ENCODE measurements around the gene GLP1R. TPM values are rescaled to one million over a fixed set of nuclear protein-coding genes. Genes with fewer than 3 reads are reported as not detected.

The GLP1R gene
- total RNA-seq, 1 experiment from 2014 or later, result 0.85 TPM

DNA sequence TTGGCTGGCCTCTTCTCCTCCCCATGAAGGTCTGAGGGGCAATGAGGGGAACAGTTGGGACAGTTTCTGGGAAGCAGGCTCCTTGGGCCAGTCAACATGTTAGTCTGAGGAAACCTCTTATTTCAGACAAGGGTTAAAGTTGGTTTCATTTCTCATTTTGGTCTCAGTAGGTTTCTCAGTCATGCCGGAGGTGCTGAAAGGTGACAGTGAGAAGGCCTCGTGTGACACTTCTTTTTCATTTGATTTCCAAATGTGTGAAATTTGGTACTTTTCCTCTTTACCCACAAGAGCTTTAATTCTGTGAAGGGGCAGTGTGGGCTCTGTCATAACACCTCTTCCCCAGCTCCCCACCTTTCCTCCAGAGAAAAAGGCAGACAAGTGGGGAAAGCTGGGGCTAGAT is 7.5 kb upstream of the GLP1R start:
- Histone ChIP-seq H3K27me3 (ENCODE audit: insufficient read depth, low read length) (no peaks in the 10 kb centered on the region; the same call in 1 of the 2 replicates), H3K23ac (ENCODE audit: insufficient read length, low read depth, low read length) (no peak overlapping the region), H3K9ac (ENCODE audit: extremely low read depth, insufficient read length, low read length) (no peak overlapping the region), H2AFZ (ENCODE audit: low read length) (no peak overlapping the region), H3K4ac (ENCODE audit: low read depth, low read length) (no peak overlapping the region), H2AK5ac (ENCODE audit: insufficient read length, low read length) (no peak overlapping the region), H4K5ac (ENCODE audit: insufficient read length, low read depth, low read length) (no peak overlapping the region), H3K23me2 (ENCODE audit: insufficient read length, low read depth, low read length, poor library complexity, severe bottlenecking) (no peaks in the 10 kb centered on the region), H2BK20ac (ENCODE audit: low read depth, low read length, poor library complexity, severe bottlenecking) (no peak overlapping the region), H3K27ac (ENCODE audit: insufficient read length, low read depth, low read length) (no peak overlapping the region), H3K56ac (ENCODE audit: insufficient read length, low read depth, low read length) (no peak overlapping the region), H2BK12ac (ENCODE audit: insufficient read length, low read depth, low read length) (no peak overlapping the region), H3K14ac (ENCODE audit: insufficient read depth, low read length) (no peak overlapping the region), H3K9me3 (ENCODE audit: control insufficient read depth, low read depth, low read length) (no peaks in the 10 kb centered on the region), H2BK15ac (ENCODE audit: low read depth, low read length) (no peak overlapping the region), H3K18ac (ENCODE audit: insufficient read length, low read depth, low read length) (no peak overlapping the region), H2BK120ac (ENCODE audit: low read depth, low read length, poor library complexity, severe bottlenecking) (no peak overlapping the region), H4K20me1 (ENCODE audit: control insufficient read depth, insufficient read depth, insufficient read length) (no peaks in the 10 kb centered on the region), H4K8ac (replicated peaks; ENCODE audit: insufficient read length, low read depth, low read length) (no peak overlapping the region), H2BK5ac (ENCODE audit: insufficient read length, low read length) (no peak overlapping the region), H4K91ac (ENCODE audit: insufficient read length, low read depth, low read length) (no peak overlapping the region), H3K79me2 (ENCODE audit: insufficient read depth, low read length) (no peaks in the 10 kb centered on the region), H3K4me2 (ENCODE audit: insufficient read depth, insufficient read length, low read length) (no peak overlapping the region), H3K4me1 (ENCODE audit: insufficient read depth, low read length) (no peaks in the 10 kb centered on the region), H3T11ph (ENCODE audit: low read length) (no peak overlapping the region), H3K79me1 (ENCODE audit: insufficient read depth, low read depth, low read length, poor library complexity, severe bottlenecking) (no peaks in the 10 kb centered on the region)
- Mint-ChIP-seq H3K4me1 (peaks cover 10 to 13% of the 10 kb centered on the region in 2 experiments), H3K4me3 (no peak overlapping the region), H3K27me3 (ENCODE audit: low read depth) (peaks cover 69% of the 10 kb centered on the region), H3K9me3 (no peaks in the 10 kb centered on the region), H3K27ac (no peak overlapping the region), H3K36me3 (ENCODE audit: insufficient read depth in 1 of 3, low read depth in 3 of 3) (no peaks in the 10 kb centered on the region)
- WGBS (ENCODE audit: extremely low coverage, insufficient read length, low lambda C conversion rate), result no CpG with 5 or more reads among the region's 2 CpGs
- no peak for DNase-seq
- TF ChIP-seq, protein P1, sequence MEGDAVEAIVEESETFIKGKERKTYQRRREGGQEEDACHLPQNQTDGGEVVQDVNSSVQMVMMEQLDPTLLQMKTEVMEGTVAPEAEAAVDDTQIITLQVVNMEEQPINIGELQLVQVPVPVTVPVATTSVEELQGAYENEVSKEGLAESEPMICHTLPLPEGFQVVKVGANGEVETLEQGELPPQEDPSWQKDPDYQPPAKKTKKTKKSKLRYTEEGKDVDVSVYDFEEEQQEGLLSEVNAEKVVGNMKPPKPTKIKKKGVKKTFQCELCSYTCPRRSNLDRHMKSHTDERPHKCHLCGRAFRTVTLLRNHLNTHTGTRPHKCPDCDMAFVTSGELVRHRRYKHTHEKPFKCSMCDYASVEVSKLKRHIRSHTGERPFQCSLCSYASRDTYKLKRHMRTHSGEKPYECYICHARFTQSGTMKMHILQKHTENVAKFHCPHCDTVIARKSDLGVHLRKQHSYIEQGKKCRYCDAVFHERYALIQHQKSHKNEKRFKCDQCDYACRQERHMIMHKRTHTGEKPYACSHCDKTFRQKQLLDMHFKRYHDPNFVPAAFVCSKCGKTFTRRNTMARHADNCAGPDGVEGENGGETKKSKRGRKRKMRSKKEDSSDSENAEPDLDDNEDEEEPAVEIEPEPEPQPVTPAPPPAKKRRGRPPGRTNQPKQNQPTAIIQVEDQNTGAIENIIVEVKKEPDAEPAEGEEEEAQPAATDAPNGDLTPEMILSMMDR (conservative IDR thresholded peaks at IDR 0.05), result no peak
